Measurements from ENCODE around the gene GRIA1. TPM values are rescaled to one million over a fixed set of nuclear protein-coding genes. Genes with fewer than 3 reads are reported as not detected.

The GRIA1 gene
- total and polyA plus RNA-seq, 8 donors: 0.04 to 0.22 (median 0.05) TPM; not detected in 3

DNA sequence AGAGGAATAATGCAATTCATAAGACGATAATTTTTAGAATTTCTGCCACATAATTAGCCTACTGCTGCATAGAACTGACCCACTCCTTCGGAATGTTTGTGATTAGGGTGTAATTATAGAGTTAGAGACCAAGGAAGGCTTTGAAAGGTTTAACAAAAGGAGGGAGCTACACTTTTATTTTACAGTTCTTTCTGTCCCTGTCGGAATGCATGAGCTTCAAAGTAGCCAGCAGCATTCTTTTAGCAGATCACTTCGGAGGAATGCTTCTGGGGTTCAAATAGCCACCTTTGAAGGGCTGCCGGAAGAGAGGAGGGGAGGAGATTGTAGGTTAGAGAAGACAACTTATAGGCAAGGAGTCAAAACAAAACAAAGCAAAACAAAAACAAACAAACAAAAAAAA is 168.1 kb downstream of the GRIA1 start:
- FAIRE-seq (no peak), ATAC-seq (no peak), DNase-seq (no peak)
- no peak overlapping the region for H3K27ac ChIP-seq
- no peaks in the 10 kb centered on the region for H3K36me3 ChIP-seq
- WGBS, 2 donors: 35 to 38% methylated on average over 5 of the region's 5 CpGs
- no peaks in the 10 kb centered on the region for H3K27me3 ChIP-seq
- no peak overlapping the region for H3K4me3 ChIP-seq
- TF ChIP-seq, protein P1, sequence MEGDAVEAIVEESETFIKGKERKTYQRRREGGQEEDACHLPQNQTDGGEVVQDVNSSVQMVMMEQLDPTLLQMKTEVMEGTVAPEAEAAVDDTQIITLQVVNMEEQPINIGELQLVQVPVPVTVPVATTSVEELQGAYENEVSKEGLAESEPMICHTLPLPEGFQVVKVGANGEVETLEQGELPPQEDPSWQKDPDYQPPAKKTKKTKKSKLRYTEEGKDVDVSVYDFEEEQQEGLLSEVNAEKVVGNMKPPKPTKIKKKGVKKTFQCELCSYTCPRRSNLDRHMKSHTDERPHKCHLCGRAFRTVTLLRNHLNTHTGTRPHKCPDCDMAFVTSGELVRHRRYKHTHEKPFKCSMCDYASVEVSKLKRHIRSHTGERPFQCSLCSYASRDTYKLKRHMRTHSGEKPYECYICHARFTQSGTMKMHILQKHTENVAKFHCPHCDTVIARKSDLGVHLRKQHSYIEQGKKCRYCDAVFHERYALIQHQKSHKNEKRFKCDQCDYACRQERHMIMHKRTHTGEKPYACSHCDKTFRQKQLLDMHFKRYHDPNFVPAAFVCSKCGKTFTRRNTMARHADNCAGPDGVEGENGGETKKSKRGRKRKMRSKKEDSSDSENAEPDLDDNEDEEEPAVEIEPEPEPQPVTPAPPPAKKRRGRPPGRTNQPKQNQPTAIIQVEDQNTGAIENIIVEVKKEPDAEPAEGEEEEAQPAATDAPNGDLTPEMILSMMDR (IDR thresholded peaks at IDR 0.05): no peak
- intact Hi-C loops (cut with DNase I): no loop called here
- no peaks in the 10 kb centered on the region for H3K9me3 ChIP-seq
- H3K4me1 ChIP-seq: no peaks in the 10 kb centered on the region

DNA sequence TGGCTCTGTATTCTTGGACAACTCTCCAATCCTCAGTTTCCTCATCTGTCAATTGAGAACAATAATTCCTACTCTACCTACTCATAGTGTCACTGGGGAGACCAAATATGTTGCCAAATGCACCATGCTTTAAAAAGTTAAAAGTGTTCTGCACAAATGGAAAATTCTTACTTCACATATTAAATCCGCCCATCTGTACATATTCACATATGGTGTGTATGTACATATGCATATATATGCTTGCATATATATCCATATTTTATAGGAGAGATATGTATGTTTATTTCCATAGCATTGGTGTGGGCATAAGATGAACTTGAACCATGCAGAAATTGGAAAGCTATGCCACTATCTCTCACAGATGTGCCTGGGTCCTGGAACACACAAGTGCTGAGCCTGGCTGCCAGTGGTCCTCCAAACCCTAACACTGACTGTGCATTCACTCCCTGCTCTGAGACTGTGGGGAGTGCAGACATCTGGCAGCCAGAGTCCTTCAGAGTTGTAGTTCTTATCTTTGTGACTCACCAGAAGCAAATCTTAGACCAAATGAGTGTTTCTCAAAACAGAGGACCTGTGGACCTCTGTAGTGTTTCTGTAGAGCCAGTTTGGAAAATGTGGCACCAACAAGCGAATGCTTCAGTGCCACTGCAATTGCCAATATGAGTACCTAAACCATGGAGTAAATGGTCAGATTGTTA is 168.7 kb downstream of the GRIA1 start:
- Histone ChIP-seq H3K4me1 (no peaks in the 10 kb centered on the region), H3K4me3 (no peak overlapping the region), H3K9me3 (no peaks in the 10 kb centered on the region), H3K27me3 (no peaks in the 10 kb centered on the region), H3K27ac (no peak overlapping the region), H3K36me3 (no peaks in the 10 kb centered on the region)
- intact Hi-C loops (cut with DNase I): no loop called here
- TF ChIP-seq, protein P1 (IDR thresholded peaks at IDR 0.05): no peak
- DNase-seq: no peak
- FAIRE-seq: no peak
- WGBS, 2 donors: 55 to 71% methylated on average over 2 of the region's 2 CpGs
- no peak for ATAC-seq

DNA sequence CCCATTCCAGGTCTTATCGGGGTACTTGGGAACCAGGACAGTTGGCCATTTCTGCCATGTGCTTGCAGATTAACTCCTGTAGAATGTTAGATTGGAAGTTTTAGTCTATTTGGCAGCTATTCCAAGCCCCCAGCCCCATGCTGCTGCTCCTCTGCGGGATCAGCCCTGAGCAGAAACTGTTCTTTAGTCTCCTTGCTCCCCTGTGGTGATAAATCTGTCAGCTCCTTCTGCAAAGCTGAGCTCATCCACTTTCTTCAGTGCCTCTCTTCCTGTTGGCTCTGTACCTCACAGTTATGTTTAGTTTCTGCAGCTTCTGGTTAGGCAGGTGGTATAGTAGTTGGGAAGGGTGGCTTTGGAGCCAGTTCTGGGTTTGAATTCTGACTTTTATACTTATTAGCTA is 170.4 kb downstream of the GRIA1 start:
- intact Hi-C loops (cut with DNase I): no loop called here
- H3K4me1 ChIP-seq: no peaks in the 10 kb centered on the region
- DNase-seq (no peak), FAIRE-seq (no peak), ATAC-seq (no peak)
- no peaks in the 10 kb centered on the region for H3K27me3 ChIP-seq
- 55 to 69% methylated on average over 2 of the region's 2 CpGs for WGBS, 2 donors
- no peak overlapping the region for H3K4me3 ChIP-seq
- H3K9me3 ChIP-seq: no peaks in the 10 kb centered on the region
- no peak overlapping the region for H3K27ac ChIP-seq
- TF ChIP-seq, protein P1 (IDR thresholded peaks at IDR 0.05): no peak
- H3K36me3 ChIP-seq: no peaks in the 10 kb centered on the region

DNA sequence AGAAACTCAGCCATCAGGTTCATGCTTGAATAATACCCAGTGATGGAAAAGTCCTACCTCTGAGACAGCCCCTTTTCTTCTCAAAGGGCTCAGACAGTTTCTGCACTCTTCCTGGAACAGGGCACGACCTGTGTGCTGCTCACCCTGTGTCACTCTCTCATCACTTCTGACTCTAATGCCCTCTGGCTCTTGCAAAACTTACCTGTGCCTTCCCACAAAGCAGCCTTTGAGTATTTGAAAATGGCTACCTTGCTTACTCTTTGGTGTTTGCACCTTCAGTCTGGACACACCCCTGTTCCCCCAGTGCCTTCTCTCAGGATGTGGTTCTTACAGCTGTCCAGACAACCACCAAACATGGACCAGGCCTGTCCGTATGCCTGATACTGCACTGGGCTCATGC is 171.4 kb downstream of the GRIA1 start:
- DNase-seq: no peak
- Histone ChIP-seq H3K36me3 (no peaks in the 10 kb centered on the region), H3K27me3 (no peaks in the 10 kb centered on the region), H3K27ac (no peak overlapping the region), H3K4me3 (no peak overlapping the region), H3K4me1 (no peaks in the 10 kb centered on the region), H3K9me3 (no peaks in the 10 kb centered on the region)
- 54 to 58% methylated on average over 2 of the region's 2 CpGs for WGBS, 2 donors
- TF ChIP-seq, protein P1 (IDR thresholded peaks at IDR 0.05): no peak
- no peak for ATAC-seq
- no peak for FAIRE-seq
- intact Hi-C loops (cut with DNase I): no loop called here

DNA sequence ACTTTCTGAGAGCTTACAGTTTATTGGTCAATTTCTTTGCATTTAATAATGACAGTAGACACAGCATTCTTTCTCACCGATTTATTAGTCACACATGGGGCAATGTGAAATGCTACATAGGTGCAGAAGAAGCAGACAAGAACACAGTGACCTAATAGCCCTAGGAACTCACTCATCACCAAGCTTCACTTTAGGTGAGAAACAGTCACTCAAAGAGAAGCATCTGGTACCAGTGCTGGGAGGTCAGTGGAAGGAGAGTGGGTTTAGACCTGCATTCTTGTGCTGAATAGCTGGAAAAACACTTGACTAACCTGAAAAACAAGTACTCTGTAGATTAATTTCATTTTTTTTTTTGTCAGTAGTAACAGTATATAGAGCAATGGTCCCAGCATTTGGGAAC is 179.6 kb downstream of the GRIA1 start:
- no peaks in the 10 kb centered on the region for H3K36me3 ChIP-seq
- no peaks in the 10 kb centered on the region for H3K9me3 ChIP-seq
- intact Hi-C loops (cut with DNase I): no loop called here
- DNase-seq (no peak), ATAC-seq (no peak), FAIRE-seq (no peak)
- WGBS, 2 donors: 41 to 50% methylated on average over 1 of the region's 1 CpG
- no peaks in the 10 kb centered on the region for H3K4me1 ChIP-seq
- TF ChIP-seq, protein P1 (IDR thresholded peaks at IDR 0.05): no peak
- no peak overlapping the region for H3K27ac ChIP-seq
- no peak overlapping the region for H3K4me3 ChIP-seq
- no peaks in the 10 kb centered on the region for H3K27me3 ChIP-seq
